GM19043 (cell line): Measurements from ENCODE around the gene HOXC6.

ENCODE experiments used
- ATAC-seq: cut with Tn5 transposase; IDR thresholded peaks from one replicate; pipeline ENCODE4 v1.9.1; 2021; ENCODE audit warnings: low read depth; ENCODE audit not compliant: unreplicated experiment

HOXC6 gene

DNA sequence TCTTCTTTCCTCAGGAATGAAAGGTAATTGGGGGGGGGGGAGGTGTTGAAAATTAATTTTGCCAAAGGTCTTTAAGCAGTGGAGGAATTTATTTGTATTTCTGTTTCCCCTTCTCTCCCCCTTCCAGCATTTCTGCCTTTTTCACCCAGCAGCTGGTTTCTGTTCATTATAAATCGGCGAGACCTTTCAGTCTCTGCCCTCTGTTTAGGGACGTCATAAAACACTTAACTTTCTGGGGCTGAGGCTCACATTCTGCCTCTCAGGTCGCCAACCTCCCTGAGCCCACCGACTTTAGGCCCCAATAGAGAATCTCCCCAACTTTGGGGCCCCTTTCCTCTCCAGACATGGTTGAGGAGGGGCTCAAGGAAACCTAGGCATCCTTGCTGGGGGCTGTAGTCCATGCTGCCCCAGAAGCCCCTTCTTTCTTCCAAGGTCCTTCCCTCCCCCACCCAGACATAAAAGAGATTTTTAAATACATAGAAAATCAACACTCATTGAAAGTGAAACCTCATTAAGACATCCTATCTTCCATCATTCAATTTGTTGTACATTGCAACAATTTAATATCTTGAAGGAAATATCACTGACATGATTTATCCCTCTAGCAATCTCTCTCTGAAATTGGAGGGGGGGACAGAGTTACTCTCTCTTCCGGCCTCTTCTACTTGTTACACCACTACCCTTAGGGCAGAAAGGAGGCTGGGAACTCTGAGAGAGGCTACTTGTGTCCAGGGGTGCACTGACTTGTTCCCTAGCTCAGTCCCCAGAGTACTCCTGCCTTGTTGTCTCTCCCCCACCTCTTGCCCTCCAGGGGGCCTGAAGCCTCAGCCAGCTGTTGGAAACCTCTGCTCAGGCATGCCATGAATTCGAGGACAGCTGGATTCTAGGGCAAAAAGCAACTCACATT is 2.5 kb upstream of the HOXC6 start:
- no peak for ATAC-seq

DNA sequence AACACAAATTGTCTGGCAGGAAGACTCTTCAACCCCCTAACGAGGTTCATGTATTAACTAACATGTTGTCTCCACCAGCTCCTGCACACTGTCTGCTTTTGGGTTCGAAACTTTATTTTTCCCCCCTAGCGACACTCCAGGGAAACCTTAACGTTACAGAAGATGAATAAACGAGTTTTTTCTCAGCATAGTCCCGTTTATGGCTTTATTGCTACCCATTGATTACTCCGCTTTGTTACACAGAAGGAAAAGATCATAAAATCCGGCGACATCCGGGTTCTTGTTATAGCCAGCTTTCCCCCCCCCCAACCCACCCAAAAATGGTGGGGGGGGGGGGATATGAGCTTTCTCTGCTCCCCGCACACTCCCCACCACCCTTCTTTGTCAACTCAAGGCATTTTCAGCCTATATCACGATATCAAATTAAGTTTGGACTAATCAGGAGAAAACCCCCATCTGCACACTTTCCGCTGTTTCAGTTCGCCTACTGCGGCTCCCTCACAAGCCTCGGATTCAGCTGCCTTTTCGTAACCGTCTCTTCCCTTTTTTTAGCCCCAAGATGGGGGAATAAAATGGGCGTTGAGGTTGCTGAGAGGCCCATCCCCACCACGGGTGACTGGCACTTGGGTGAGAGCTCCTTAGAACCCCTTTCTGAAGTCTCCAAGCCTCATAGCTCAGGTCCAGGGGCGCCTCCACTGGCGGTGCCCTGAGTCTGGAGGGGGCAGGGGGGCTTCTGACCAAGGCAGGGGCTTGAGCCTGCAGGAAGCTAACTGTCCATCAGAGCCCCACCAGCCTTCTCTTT is 1.4 kb upstream of the HOXC6 start:
- no peak for ATAC-seq

DNA sequence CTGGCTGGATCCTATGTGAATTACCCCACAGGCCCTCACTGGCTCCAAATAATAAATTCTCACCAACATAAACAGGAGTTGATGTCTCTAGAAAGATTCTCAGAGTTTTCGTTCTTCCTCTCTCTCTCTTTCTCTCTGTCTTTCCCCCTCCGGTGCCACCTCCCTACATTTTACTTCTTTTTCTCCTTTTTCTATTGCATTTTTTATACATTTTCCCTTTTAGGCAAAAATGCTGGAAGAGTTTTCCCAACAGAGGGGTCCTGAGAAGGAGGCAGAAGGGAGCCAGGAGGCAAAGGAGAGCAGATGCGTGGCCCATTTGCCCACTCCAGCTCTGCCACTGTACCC is 826 bp upstream of the HOXC6 start:
- no peak for ATAC-seq

GRCh38 chr12:54029529-54030441 is 1.5 kb downstream of the HOXC6 start:
- no peak for ATAC-seq

DNA sequence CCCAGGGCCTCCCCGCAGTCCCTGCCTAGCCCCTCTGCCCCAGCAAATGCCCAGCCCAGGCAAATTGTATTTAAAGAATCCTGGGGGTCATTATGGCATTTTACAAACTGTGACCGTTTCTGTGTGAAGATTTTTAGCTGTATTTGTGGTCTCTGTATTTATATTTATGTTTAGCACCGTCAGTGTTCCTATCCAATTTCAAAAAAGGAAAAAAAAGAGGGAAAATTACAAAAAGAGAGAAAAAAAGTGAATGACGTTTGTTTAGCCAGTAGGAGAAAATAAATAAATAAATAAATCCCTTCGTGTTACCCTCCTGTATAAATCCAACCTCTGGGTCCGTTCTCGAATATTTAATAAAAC is 2.2 kb downstream of the HOXC6 start:
- ATAC-seq = no peak

DNA sequence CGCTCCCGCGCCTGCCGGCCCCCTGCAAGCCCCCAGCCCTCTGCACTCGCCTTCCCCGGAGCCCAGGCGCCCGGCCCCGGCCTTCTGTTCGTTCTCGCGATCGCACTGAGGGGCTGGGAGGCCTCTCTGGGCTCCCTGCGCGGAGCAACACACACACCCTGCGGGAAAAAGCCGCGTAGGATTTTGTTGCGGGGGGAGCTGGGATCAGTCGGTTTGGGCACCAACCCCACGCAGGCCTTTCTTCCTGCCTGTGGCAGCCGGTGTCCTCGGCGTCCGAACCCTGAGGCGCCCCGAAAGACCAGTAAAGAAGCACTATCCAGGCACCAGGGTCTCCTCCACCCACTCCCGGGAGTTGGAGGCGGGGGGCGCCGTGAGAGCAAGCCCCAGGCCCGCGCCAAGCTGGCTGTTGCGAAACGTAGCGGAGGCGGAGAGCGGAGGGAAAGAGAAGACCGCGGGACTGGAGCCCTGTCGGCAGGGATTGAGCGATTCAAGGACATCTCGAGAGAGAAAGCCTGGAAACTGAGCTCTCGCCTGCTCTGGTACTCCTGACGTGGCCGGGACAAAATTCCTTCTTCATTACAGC is 2.7 kb downstream of the HOXC6 start:
- ATAC-seq = no peak

- no peak for ATAC-seq
Observed at GRCh38 chr12:54031480-54031879, 3.2 kb downstream of the HOXC6 start.

GRCh38 chr12:54032086-54032619 is 3.9 kb downstream of the HOXC6 start:
- ATAC-seq = no peak

GRCh38 chr12:54032627-54033100 is 4.4 kb downstream of the HOXC6 start, which contains the start of gene HOXC5:
HOXC5 (plus strand) TSS chr12:54033050; CDS start chr12:54033123, 73 bp downstream.
- ATAC-seq = no peak

- ATAC-seq = no peak
Observed at GRCh38 chr12:54033106-54033979, 5.1 kb downstream of the HOXC6 start.

GRCh38 chr12:54033980-54034784 is 5.9 kb downstream of the HOXC6 start:
- ATAC-seq = no peak

DNA sequence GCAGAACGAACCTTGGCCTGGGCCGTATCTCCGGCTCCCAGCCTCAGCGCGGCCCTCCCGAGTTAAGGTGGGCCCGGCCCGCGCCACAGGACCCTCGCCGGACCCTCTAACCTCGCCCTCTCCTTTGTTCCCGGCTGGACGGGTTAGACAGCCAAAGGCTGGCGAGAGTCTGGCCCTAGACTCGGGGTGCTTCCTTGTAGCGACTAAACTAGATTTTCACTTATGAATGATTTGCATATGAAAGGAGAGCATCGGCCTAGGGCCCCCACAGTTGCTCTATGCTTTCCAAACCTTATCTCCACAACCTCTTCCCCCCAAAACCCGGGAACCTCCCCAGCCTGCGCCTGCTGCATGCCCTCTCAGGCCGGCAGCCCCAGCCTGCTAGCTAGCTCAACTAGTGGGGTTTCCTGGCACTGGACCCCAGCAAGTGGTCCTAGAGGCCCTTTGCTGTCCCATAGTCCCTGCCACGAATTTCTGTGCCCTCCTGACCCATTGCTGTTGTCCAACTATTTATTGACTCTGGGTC is 6.6 kb downstream of the HOXC6 start:
- no peak for ATAC-seq

DNA sequence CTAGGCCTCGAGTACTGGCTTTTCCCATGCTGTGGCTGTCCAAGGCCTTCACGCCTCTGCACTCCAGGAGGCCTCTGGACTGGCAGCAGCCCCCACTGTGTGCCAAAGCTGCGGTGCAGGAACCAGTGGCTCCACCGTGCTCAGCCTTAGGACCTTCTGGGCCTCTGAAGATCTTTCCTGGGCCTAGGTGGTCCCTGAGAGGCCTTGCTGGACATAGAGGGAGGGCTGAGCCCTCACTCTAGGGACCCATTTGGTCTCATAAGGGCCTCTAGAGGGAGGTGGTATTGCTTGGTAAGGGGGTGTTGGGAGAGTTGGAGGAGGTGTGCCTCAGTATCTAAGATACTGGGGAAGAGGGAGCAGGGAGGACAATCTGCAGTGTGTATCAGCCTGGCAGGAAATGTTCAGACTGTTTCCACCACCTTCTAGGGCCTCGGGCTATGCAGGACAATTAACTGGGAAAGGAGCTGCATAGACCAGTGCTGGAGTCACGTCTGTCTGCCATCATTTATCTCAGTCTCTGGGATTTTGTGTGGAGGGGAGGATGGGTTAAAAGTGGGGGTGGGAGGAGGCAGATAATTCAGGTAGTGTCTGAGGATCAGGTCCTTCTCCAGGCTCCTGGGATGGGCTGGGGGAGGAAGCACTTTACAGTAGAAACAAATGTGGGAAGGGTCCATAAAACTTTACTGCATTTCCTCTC is 7.5 kb downstream of the HOXC6 start:
- ATAC-seq = no peak

DNA sequence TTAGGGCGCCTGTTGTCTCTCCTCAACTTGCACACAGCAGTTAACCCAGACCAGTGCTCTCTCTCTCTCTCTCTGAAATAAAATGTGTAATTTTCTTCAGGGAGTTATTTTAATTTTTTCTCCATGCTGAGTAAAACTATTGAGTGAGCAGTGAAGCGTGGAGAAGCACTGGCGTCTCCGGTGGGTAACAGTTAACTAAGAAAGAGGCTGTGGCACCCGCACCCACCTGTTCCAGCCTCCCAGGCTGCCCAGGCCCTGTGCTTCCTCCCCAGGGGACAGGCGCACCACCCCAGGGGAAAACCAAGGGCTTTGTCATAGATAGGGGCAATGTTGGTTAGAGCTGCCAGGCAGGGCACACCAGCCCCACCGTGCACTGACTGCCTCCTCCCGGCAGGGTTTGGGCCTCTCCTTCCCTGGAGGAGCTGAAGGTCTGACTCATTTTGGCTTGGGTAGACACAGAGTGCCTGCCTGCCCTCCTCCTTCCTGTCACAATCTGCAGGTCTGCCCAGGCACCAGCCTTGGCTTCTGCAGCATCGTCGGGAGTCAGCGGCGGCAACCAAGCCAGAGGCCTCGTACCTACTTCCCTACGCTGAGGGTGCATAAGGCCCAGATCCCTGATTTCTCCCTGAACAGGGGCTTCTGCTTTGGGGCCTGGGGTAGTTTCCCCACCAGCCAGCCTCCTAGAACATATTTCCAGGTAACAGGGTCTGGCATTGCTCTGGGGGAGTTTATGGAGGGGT is 8.6 kb downstream of the HOXC6 start:
- no peak for ATAC-seq

- no peak for ATAC-seq
Observed at GRCh38 chr12:54037360-54038283, 9.4 kb downstream of the HOXC6 start.
